ENCODE results near the gene SLC26A3.

DNA sequence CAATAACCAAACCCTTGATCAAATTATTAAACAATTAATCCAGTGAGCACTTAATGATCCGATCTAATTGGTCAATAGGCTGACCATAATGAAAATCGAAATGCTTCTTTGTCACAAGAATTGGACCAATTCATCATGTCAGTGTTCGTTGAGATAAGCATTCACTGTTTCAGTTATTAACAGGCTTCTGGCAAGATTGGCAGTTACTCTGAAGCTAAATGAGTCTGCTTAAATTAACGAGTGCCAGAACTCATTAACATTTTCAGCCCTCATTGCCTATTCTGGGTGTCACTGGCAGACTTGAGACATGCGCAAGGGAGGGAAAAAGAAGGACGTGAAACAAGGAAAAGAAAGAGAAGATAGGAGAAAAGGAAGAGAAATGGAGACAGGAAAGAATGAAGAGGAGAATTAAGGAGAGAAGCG is 30.7 kb upstream of the SLC26A3 start:
- TF ChIP-seq, protein P1, sequence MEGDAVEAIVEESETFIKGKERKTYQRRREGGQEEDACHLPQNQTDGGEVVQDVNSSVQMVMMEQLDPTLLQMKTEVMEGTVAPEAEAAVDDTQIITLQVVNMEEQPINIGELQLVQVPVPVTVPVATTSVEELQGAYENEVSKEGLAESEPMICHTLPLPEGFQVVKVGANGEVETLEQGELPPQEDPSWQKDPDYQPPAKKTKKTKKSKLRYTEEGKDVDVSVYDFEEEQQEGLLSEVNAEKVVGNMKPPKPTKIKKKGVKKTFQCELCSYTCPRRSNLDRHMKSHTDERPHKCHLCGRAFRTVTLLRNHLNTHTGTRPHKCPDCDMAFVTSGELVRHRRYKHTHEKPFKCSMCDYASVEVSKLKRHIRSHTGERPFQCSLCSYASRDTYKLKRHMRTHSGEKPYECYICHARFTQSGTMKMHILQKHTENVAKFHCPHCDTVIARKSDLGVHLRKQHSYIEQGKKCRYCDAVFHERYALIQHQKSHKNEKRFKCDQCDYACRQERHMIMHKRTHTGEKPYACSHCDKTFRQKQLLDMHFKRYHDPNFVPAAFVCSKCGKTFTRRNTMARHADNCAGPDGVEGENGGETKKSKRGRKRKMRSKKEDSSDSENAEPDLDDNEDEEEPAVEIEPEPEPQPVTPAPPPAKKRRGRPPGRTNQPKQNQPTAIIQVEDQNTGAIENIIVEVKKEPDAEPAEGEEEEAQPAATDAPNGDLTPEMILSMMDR (IDR thresholded peaks at IDR 0.05; ENCODE audit: insufficient read depth, low read length, poor library complexity, severe bottlenecking): no peak
- no peak for TF ChIP-seq EZH2phosphoT487 (conservative IDR thresholded peaks at IDR 0.05; ENCODE audit: low read length)
